Left renal pelvis (tissue), 4 donors: ENCODE data around the gene PLRG1. TPM values are rescaled to one million over a fixed set of nuclear protein-coding genes. Genes with fewer than 3 reads are reported as not detected.

Source experiments
- DNase-seq, 4 donors: peaks; one replicate each; pipeline ENCODE4 v3.0.0-alpha.2; 2013; ENCODE audit warnings: low read depth in 4 of 4, low spot score in 3 of 4
- polyA plus RNA-seq, 4 donors: library from polyadenylated mRNA; unstranded; fragments of 120-200 nt; gene quantifications; one replicate each; pipeline ENCODE4 v1.2.1, GENCODE V29; 2013; ENCODE audit not compliant: insufficient read length in 4 of 4

The PLRG1 gene
- polyA plus RNA-seq, 4 donors, result 88.4 to 132 (median 110) TPM

- DNase-seq, result no peak
Measured at GRCh38 chr4:154527308-154527707, 22.9 kb downstream of the PLRG1 start.

- no peak for DNase-seq
Measured at GRCh38 chr4:154526151-154526550, 24.0 kb downstream of the PLRG1 start.

GRCh38 chr4:154521607-154522006 lies 28.6 kb downstream of the PLRG1 start:
- DNase-seq, result no peak

- no peak for DNase-seq
Measured at GRCh38 chr4:154519214-154519613, 31.0 kb downstream of the PLRG1 start.

- no peak for DNase-seq
Measured at GRCh38 chr4:154517591-154517990, 32.6 kb downstream of the PLRG1 start.

GRCh38 chr4:154516318-154517029 lies 33.7 kb downstream of the PLRG1 start:
- no peak for DNase-seq

- no peak for DNase-seq
Measured at GRCh38 chr4:154511981-154512380, 38.2 kb downstream of the PLRG1 start.

GRCh38 chr4:154511548-154511947 lies 38.7 kb downstream of the PLRG1 start:
- DNase-seq, result no peak

- DNase-seq, result no peak
Measured at GRCh38 chr4:154507156-154507555, 43.0 kb downstream of the PLRG1 start.

GRCh38 chr4:154506253-154506652 lies 43.9 kb downstream of the PLRG1 start:
- DNase-seq, result no peak

- DNase-seq, result no peak
Measured at GRCh38 chr4:154503598-154503997, 46.6 kb downstream of the PLRG1 start.

GRCh38 chr4:154502111-154502510 lies 48.1 kb downstream of the PLRG1 start:
- no peak for DNase-seq

GRCh38 chr4:154497889-154498288 lies 52.3 kb downstream of the PLRG1 start:
- DNase-seq, result no peak

- DNase-seq, result no peak
Measured at GRCh38 chr4:154495867-154496266, 54.3 kb downstream of the PLRG1 start.

- no peak for DNase-seq
Measured at GRCh38 chr4:154492288-154492687, 57.9 kb downstream of the PLRG1 start.

GRCh38 chr4:154491341-154492271 lies 58.6 kb downstream of the PLRG1 start, which contains the start of gene DCHS2:
DCHS2 (minus strand) TSS chr4:154491799; CDS start chr4:154491355, 444 bp downstream.
- no peak for DNase-seq

GRCh38 chr4:154490583-154491340 lies 59.4 kb downstream of the PLRG1 start:
- no peak for DNase-seq

- DNase-seq, result no peak
Measured at GRCh38 chr4:154490234-154490582, 60.0 kb downstream of the PLRG1 start.

- no peak for DNase-seq
Measured at GRCh38 chr4:154489558-154490233, 60.5 kb downstream of the PLRG1 start.

- no peak for DNase-seq
Measured at GRCh38 chr4:154487145-154487544, 63.1 kb downstream of the PLRG1 start.
